GM18870 (cell line): ENCODE results near the gene OVAAL.

Experiments
- ATAC-seq: cut with Tn5 transposase; IDR thresholded peaks from one replicate; pipeline ENCODE4 v1.9.1; 2021; ENCODE audit warnings: moderate library complexity; ENCODE audit not compliant: unreplicated experiment

Gene OVAAL

GRCh38 chr1:180558664-180559063, at the start of gene OVAAL:
OVAAL (plus strand) TSS chr1:180558964.
- ATAC-seq = no peak

- ATAC-seq = no peak
These were observed 47.9 kb upstream of the OVAAL start for GRCh38 chr1:180510882-180511281.

- ATAC-seq = no peak
These were observed 45.2 kb upstream of the OVAAL start for GRCh38 chr1:180513531-180513930.

- no peak for ATAC-seq
These were observed 43.4 kb upstream of the OVAAL start for GRCh38 chr1:180515364-180515763.

GRCh38 chr1:180515857-180516388, 42.8 kb upstream of the OVAAL start:
- peak; percentile 84 for ATAC-seq

- no peak for ATAC-seq
These were observed 38.9 kb upstream of the OVAAL start for GRCh38 chr1:180519846-180520245.

GRCh38 chr1:180521474-180522212, 37.1 kb upstream of the OVAAL start:
- no peak for ATAC-seq

- no peak for ATAC-seq
These were observed 36.6 kb upstream of the OVAAL start for GRCh38 chr1:180522213-180522515.

- no peak for ATAC-seq
These were observed 34.4 kb upstream of the OVAAL start for GRCh38 chr1:180524160-180524914.

- no peak for ATAC-seq
These were observed 33.6 kb upstream of the OVAAL start for GRCh38 chr1:180524915-180525714.

GRCh38 chr1:180525715-180526039, 33.1 kb upstream of the OVAAL start:
- ATAC-seq = no peak

GRCh38 chr1:180527101-180527669, 31.6 kb upstream of the OVAAL start:
- ATAC-seq = no peak

- ATAC-seq = no peak
These were observed 29.8 kb upstream of the OVAAL start for GRCh38 chr1:180528868-180529470.

GRCh38 chr1:180530501-180530900, 28.3 kb upstream of the OVAAL start:
- ATAC-seq = no peak

- ATAC-seq = no peak
These were observed 25.9 kb upstream of the OVAAL start for GRCh38 chr1:180532854-180533253.

- peak; percentile 55 for ATAC-seq
These were observed 25.3 kb upstream of the OVAAL start for GRCh38 chr1:180533266-180533987.

GRCh38 chr1:180534214-180534613, 24.6 kb upstream of the OVAAL start:
- ATAC-seq = no peak

GRCh38 chr1:180535418-180535999, 23.3 kb upstream of the OVAAL start:
- no peak for ATAC-seq

- no peak for ATAC-seq
These were observed 21.9 kb upstream of the OVAAL start for GRCh38 chr1:180536821-180537372.

GRCh38 chr1:180539136-180539535, 19.6 kb upstream of the OVAAL start:
- ATAC-seq = no peak
